Heart right ventricle (tissue), 16 donors: ENCODE data around the gene RABGGTB. TPM values are rescaled to one million over a fixed set of nuclear protein-coding genes. Genes with fewer than 3 reads are reported as not detected.

Experiments used
- ATAC-seq, 8 donors: fragments of 200-7000 bp; cut with Tn5 transposase; one replicate each; pipeline ENCODE4 v1.9.1; 2020; ENCODE audit warnings: mild to moderate bottlenecking in 8 of 8, moderate library complexity in 8 of 8, moderate number of reproducible peaks in 1 of 8
- DNase-seq, 2 donors: peaks; one replicate each; pipeline ENCODE4 v3.0.0-alpha.2; 2020
- H3K27ac ChIP-seq, 10 donors: fragments of 200-600 bp; sonication (generic) in 2 of 10; one replicate each; pipeline versions ENCODE4 v1.5.0 to v1.8.0; 2020 to 2022; ENCODE audit warnings: mild to moderate bottlenecking in 3 of 10
- H3K27me3 ChIP-seq, 7 donors: fragments of 200-600 bp; one replicate each; pipeline ENCODE4 v1.8.0; 2021 to 2022; ENCODE audit warnings: mild to moderate bottlenecking in 2 of 7
- H3K36me3 ChIP-seq, 9 donors: fragments of 200-600 bp; sonication (generic) in 1 of 9; one replicate each; pipeline versions ENCODE4 v1.5.0 to v1.8.0; 2020 to 2022; ENCODE audit warnings: mild to moderate bottlenecking in 2 of 9
- H3K4me1 ChIP-seq, 9 donors: fragments of 200-600 bp; sonication (generic) in 1 of 9; one replicate each; pipeline versions ENCODE4 v1.5.0 to v1.8.0; 2020 to 2022; ENCODE audit warnings: mild to moderate bottlenecking in 4 of 9
- H3K4me3 ChIP-seq, 10 donors: fragments of 200-600 bp; sonication (generic) in 2 of 10; one replicate each; pipeline versions ENCODE4 v1.5.0 to v1.8.0; 2020 to 2022; ENCODE audit warnings: mild to moderate bottlenecking in 7 of 10, moderate library complexity in 2 of 10
- H3K9me3 ChIP-seq, 11 donors: fragments of 200-600 bp in 10 of 11; sonication (generic) in 2 of 11; one replicate each; pipeline versions ENCODE4 v1.5.0 to v1.8.0; 2013 to 2022; ENCODE audit warnings: mild to moderate bottlenecking in 2 of 11, control low read depth in 1 of 11, moderate library complexity in 1 of 11
- CTCF ChIP-seq, 9 donors: fragments of 200-600 bp; sonication (generic) in 2 of 9; IDR thresholded peaks; one replicate each; pipeline versions ENCODE4 v1.5.0 to v1.8.0; 2021 to 2022; ENCODE audit warnings: antibody characterized with exemption in 9 of 9, mild to moderate bottlenecking in 5 of 9, moderate library complexity in 1 of 9
- WGBS, 2 donors: extraction: QIAGEN DNeasy Blood & Tissue Kit; methylation state at CpG; one replicate each; pipeline ENCODE4 v1.1.7; 2013; ENCODE audit warnings: inconsistent platforms in 1 of 2; 5-methylcytosine and 5-hydroxymethylcytosine counted together
- intact Hi-C, 10 donors: fragments of 100-400 bp; cut with DNase I; formaldehyde crosslinking; loops; one replicate each; pipeline versions ENCODE4 v1.11.1 to v1.14.2; 2022
- polyA plus RNA-seq, 2 donors: library from polyadenylated mRNA; stranded (reverse); fragments of 200-250 nt; gene quantifications; one replicate each; pipeline ENCODE4 v1.2.3, GENCODE V29; 2013
- total RNA-seq, 10 donors: library from RNA; stranded (reverse); fragmentation: NEBNext Ultra II Directional in 3 of 10; extraction: Animal tissue kit (Norgen Biotek cat#: 25700) in 3 of 10; gene quantifications; one replicate each; pipeline versions ENCODE4 v1.2.1 to v1.2.4, GENCODE V29; 2021 to 2023
- donor health status: Arrhythmogenic right ventricular cardiomyopathy.
- donor health status: ischemic (EF 13 %, LVEDD 7.1; RV severe dilation, severe dysfunction).
- donor health status: healthy with polysubstance abuse.
- donor health status: DM: no; HTN: yes; CAD: no.
- donor health status: DM: no; HTN: no; CAD: no.
- donor health status: ischemic (EF 25% LVEDD 6.9; RV normal size, moderate dysfunction).
- donor health status: ischemic (EF 25% LVEDD 5.7; RV mildly dilated, moderate dysfunction).
- donor health status: healthy.
- donor health status: DM: yes; HTN: yes; CAD: no.
- donor health status: Ischemic cardiomyopathy.
- donor health status: ischemic (EF 35%, LVEDD 5.7; RV mildly dilated, moderate dysfunction).
- donor health status: nonischemic (EF 11% LVEDD 7.7; RV severe dilation, severe dysfunction).
- donor health status: DM: yes; HTN: yes; CAD: no.
- donor health status: PGD.
- donor health status: ischemic (EF 29% LVEDD 5.4; RV normal size, mild dysfunction).
- donor health status: nonischemic (EF 23%, LVEDD 6.1; RV moderate dilation, normal function).

The RABGGTB gene
- total and polyA plus RNA-seq, 12 donors: 48.3 to 75.7 (median 64.3) TPM

GRCh38 chr1:75792091-75792490 is 6.0 kb downstream of the RABGGTB start:
- H3K27ac ChIP-seq: no peak overlapping the region
- H3K9me3 ChIP-seq: no peaks in the 10 kb centered on the region
- TF ChIP-seq CTCF (IDR thresholded peaks at IDR 0.05): no peak
- H3K36me3 ChIP-seq: peaks cover 0 to 96% (median 57%) of the 10 kb centered on the region in 9 donors
- ATAC-seq: no peak
- H3K4me1 ChIP-seq: peaks cover 10 to 48% (median 43%) of the 10 kb centered on the region in 9 donors
- no peak for DNase-seq
- no peaks in the 10 kb centered on the region for H3K27me3 ChIP-seq
- H3K4me3 ChIP-seq: no peak overlapping the region
- intact Hi-C loops: no loop called here
- 97 to 98% methylated on average over 3 of the region's 3 CpGs for WGBS, 2 donors

GRCh38 chr1:75794382-75794781 is 8.3 kb downstream of the RABGGTB start:
- WGBS, 2 donors: 98 to 99% methylated on average over 2 of the region's 2 CpGs
- H3K27me3 ChIP-seq: no peaks in the 10 kb centered on the region
- no peak overlapping the region for H3K27ac ChIP-seq
- no peaks in the 10 kb centered on the region for H3K9me3 ChIP-seq
- no peak for TF ChIP-seq CTCF (IDR thresholded peaks at IDR 0.05)
- intact Hi-C loops: no loop called here
- no peak overlapping the region for H3K4me3 ChIP-seq
- H3K4me1 ChIP-seq: peaks cover 4 to 25% (median 20%) of the 10 kb centered on the region in 9 donors
- H3K36me3 ChIP-seq: peaks cover 0 to 100% (median 63%) of the 10 kb centered on the region in 9 donors
- ATAC-seq (no peak), DNase-seq (no peak)

- no peak for TF ChIP-seq CTCF (IDR thresholded peaks at IDR 0.05)
- Histone ChIP-seq H3K36me3 (peaks cover 0 to 95% (median 62%) of the 10 kb centered on the region in 9 donors), H3K27ac (no peak overlapping the region), H3K4me3 (no peak overlapping the region), H3K9me3 (no peaks in the 10 kb centered on the region), H3K4me1 (peaks cover 2 to 11% (median 7%) of the 10 kb centered on the region in 9 donors), H3K27me3 (no peaks in the 10 kb centered on the region)
- intact Hi-C loops: no loop called here
- WGBS, 2 donors: 97 to 98% methylated on average over 4 of the region's 4 CpGs
- no peak for DNase-seq
- no peak for ATAC-seq
Measured at GRCh38 chr1:75795703-75796193, 9.7 kb downstream of the RABGGTB start.

GRCh38 chr1:75796376-75797272 is 10.6 kb downstream of the RABGGTB start, which contains the start of gene MSH4:
Gene MSH4 (plus strand): TSS chr1:75796882. CDS start chr1:75796986, 104 bp downstream.
- intact Hi-C loops: no loop called here
- Histone ChIP-seq H3K9me3 (no peaks in the 10 kb centered on the region), H3K36me3 (peaks cover 0 to 86% (median 54%) of the 10 kb centered on the region in 9 donors), H3K27me3 (no peaks in the 10 kb centered on the region), H3K4me3 (no peak within 1 kb of the TSS), H3K4me1 (peaks cover 0 to 3% (median 0%) of the 10 kb centered on the region in 9 donors), H3K27ac (no peak within 1 kb of the TSS)
- ATAC-seq: peak in 7 of 8 donors; percentile 22 to 66 (median 37)
- DNase-seq: no peak
- no peak for TF ChIP-seq CTCF (IDR thresholded peaks at IDR 0.05)
- 91 to 92% methylated on average over 34 of the region's 34 CpGs for WGBS, 2 donors
